Ovary (tissue), 9 donors: Measurements from ENCODE around the gene TNPO3. TPM values are rescaled to one million over a fixed set of nuclear protein-coding genes. Genes with fewer than 3 reads are reported as not detected.

Experiments used
- DNase-seq, 5 donors: peaks; one replicate each; pipeline ENCODE4 v3.0.0-alpha.2; 2019 to 2020
- H3K27ac ChIP-seq, 2 donors: fragments of 200-600 bp; one replicate each; pipeline versions ENCODE4 v1.5.1 to v1.8.0; 2019 to 2022
- H3K27me3 ChIP-seq: fragments of 200-600 bp; one replicate; pipeline ENCODE4 v1.8.0; 2022
- H3K36me3 ChIP-seq: fragments of 200-600 bp; sonication (generic); one replicate; pipeline ENCODE4 v1.5.1; 2019
- H3K4me1 ChIP-seq: one replicate; pipeline ENCODE4 v1.8.1; 2013; ENCODE audit warnings: mild to moderate bottlenecking, moderate library complexity; ENCODE audit not compliant: insufficient read depth
- H3K4me3 ChIP-seq: fragments of 200-600 bp; sonication (generic); one replicate; pipeline ENCODE4 v1.5.1; 2017
- H3K9me3 ChIP-seq, 2 donors: fragments of 200-600 bp in 1 of 2; sonication (generic) in 1 of 2; one replicate each; pipeline versions ENCODE4 v1.5.1 to v1.8.1; 2013 to 2019; ENCODE audit warnings: mild to moderate bottlenecking in 1 of 2, moderate library complexity in 1 of 2
- EP300 ChIP-seq: sonication (generic); formaldehyde crosslinking; IDR thresholded peaks from one replicate; pipeline ENCODE4 v1.6.1; 2017; ENCODE audit warnings: antibody characterized with exemption
- POLR2A ChIP-seq: fragments of 450-650 bp; IDR thresholded peaks from one replicate; pipeline ENCODE4 v1.6.1; 2017; ENCODE audit warnings: antibody characterized with exemption, mild to moderate bottlenecking, moderate library complexity
- WGBS, 3 donors: extraction: QIAGEN DNeasy Blood & Tissue Kit in 1 of 3; methylation state at CpG; one replicate each; pipeline versions ENCODE4 v1.1.5 to v1.1.7; 2013 to 2017; 5-methylcytosine and 5-hydroxymethylcytosine counted together
- intact Hi-C, 4 donors: fragments of 100-400 bp; cut with DNase I; formaldehyde crosslinking; loops; one replicate each; pipeline versions ENCODE4 v1.11.0 to v1.15.1; 2022 to 2023
- polyA plus RNA-seq, 2 donors: library from polyadenylated mRNA; stranded (reverse); fragments of 200-250 nt in 1 of 2; fragments of 350-450 nt in 1 of 2; fragmentation: Illumina TruSeq in 1 of 2; extraction: RNeasy Lipid Tissue Mini Kit (QIAGEN cat#74804) in 1 of 2; gene quantifications; one replicate each; pipeline ENCODE4 v1.2.3, GENCODE V29; 2013 to 2014
- total RNA-seq, 7 donors: library from RNA; depleted of rRNA in 2 of 7; stranded (reverse); fragments of >200 nt in 2 of 7; fragmentation: NEBNext Ultra II Directional in 3 of 7; extraction: Animal tissue kit (Norgen Biotek cat#: 25700) in 3 of 7; gene quantifications; one replicate each; pipeline versions ENCODE4 v1.1.0 to v1.2.4, GENCODE V29; 2016 to 2023
- TF ChIP-seq, protein P1 (sequence below), 3 donors: fragments of 450-650 bp in 2 of 3; fragments of 200-600 bp in 1 of 3; IDR thresholded peaks; one replicate each; pipeline versions ENCODE4 v1.5.1 to v1.8.0; 2016 to 2022; ENCODE audit warnings: antibody characterized with exemption in 3 of 3, mild to moderate bottlenecking in 1 of 3
- donor health status: DM: no; HTN: no; CAD: no; lungs with moderate emphysema.
- donor health status: DM: no; HTN: no; CAD: no.
- donor health status: Bipolar disorder and iron deficiency.
- donor health status: DM: yes; HTN: yes; CAD: no.
- donor health status: DM: no; HTN: no; CAD: no.
- donor health status: DM: yes; HTN: yes; CAD: no.

TNPO3 gene
- total and polyA plus RNA-seq, 9 donors, result 18.6 to 40.1 (median 30.9) TPM

DNA sequence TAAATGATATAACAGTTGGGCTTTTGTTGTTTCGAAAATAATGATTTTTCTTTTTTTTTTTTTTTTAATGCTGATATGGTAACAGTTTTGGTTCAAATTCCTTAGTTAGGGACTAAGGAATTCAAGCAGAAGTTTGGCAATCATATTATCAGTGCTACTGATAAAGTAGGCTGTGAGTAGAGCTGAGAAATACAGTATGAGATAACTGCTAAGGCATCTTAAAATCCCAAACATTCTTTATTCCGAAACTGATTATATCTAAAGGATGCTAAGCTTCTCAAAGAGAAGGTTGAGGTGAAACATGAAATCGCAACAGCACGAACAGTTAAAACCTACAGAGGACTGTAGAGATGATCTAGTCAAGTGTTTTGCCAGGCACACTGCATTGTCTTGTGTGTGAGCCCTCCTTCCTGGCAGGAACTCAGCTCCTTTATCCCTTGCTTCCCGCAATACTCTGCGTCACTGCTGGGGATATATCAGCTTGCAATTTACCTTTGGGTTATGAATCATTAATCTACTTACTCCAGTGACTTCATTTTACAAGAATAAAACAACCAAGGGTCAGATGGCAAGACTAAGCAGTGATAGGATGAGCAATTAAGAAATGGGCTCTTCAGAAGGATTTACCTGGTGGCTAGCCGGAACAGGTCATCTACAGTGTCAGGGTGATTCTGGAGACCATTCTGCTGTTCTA lies 80.5 kb downstream of the TNPO3 start:
- H3K4me3 ChIP-seq, result no peak overlapping the region
- no peaks in the 10 kb centered on the region for H3K36me3 ChIP-seq
- no peak overlapping the region for H3K27ac ChIP-seq
- no peaks in the 10 kb centered on the region for H3K4me1 ChIP-seq
- H3K9me3 ChIP-seq, result no peaks in the 10 kb centered on the region
- TF ChIP-seq EP300 (no peak), POLR2A (no peak)
- TF ChIP-seq, protein P1, sequence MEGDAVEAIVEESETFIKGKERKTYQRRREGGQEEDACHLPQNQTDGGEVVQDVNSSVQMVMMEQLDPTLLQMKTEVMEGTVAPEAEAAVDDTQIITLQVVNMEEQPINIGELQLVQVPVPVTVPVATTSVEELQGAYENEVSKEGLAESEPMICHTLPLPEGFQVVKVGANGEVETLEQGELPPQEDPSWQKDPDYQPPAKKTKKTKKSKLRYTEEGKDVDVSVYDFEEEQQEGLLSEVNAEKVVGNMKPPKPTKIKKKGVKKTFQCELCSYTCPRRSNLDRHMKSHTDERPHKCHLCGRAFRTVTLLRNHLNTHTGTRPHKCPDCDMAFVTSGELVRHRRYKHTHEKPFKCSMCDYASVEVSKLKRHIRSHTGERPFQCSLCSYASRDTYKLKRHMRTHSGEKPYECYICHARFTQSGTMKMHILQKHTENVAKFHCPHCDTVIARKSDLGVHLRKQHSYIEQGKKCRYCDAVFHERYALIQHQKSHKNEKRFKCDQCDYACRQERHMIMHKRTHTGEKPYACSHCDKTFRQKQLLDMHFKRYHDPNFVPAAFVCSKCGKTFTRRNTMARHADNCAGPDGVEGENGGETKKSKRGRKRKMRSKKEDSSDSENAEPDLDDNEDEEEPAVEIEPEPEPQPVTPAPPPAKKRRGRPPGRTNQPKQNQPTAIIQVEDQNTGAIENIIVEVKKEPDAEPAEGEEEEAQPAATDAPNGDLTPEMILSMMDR (IDR thresholded peaks at IDR 0.05), result no peak
- WGBS, 3 donors, result 41 to 56% (median 45%) methylated on average over 7 of the region's 7 CpGs
- no peaks in the 10 kb centered on the region for H3K27me3 ChIP-seq
- intact Hi-C loops, result no loop called here
- no peak for DNase-seq

DNA sequence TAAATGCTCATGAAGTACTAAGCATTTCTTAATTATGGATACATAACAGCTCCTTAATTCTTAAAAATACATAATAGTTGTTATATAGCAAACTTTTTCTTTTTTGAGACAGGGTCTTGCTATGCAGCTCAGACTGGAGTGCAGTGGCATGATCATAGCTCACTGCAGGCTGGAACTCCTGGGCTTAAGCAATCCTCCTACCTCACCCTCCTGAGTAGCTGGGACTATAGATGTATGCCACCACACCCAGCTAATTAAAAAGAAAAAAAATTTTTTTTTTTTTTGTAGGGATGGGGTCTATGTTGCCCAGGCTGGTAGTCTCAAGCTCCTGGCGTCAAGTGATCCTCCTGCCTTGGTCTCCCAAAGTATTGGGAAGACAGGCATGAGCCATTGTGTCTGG lies 86.3 kb downstream of the TNPO3 start:
- 87 to 100% (median 93%) methylated on average over 1 of the region's 1 CpG for WGBS, 3 donors
- TF ChIP-seq EP300 (no peak), POLR2A (no peak)
- TF ChIP-seq, protein P1 (IDR thresholded peaks at IDR 0.05), result no peak
- intact Hi-C loops, result no loop called here
- no peaks in the 10 kb centered on the region for H3K36me3 ChIP-seq
- no peak overlapping the region for H3K27ac ChIP-seq
- no peaks in the 10 kb centered on the region for H3K9me3 ChIP-seq
- DNase-seq, result no peak
- H3K4me1 ChIP-seq, result no peaks in the 10 kb centered on the region
- H3K27me3 ChIP-seq, result no peaks in the 10 kb centered on the region
- no peak overlapping the region for H3K4me3 ChIP-seq

DNA sequence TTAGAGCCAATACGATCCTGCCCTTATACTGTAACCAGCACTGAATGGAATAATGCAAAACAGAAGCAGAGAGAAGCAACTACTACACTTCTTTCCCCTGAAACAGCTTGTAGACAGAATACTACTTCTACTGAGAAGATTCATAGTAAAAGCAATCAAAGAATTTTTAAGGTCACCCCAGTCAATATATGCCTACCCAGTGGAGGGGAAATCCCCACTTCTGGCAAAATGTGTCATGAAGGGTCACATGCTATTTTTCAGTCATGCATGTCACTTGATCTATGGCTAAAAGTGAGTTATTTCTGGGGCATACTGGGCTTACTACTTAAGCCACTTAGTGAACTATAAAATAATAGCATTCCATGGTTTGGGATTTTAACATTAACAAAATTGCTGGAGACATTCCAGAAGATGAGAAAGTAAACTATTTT lies 91.6 kb downstream of the TNPO3 start:
- H3K36me3 ChIP-seq, result no peaks in the 10 kb centered on the region
- no peak for DNase-seq
- intact Hi-C loops, result no loop called here
- H3K27me3 ChIP-seq, result no peaks in the 10 kb centered on the region
- H3K4me3 ChIP-seq, result no peak overlapping the region
- H3K27ac ChIP-seq, result no peak overlapping the region
- WGBS, 3 donors, result 89 to 93% (median 93%) methylated on average over 1 of the region's 1 CpG
- no peaks in the 10 kb centered on the region for H3K4me1 ChIP-seq
- TF ChIP-seq EP300 (no peak), POLR2A (no peak)
- TF ChIP-seq, protein P1 (IDR thresholded peaks at IDR 0.05), result no peak
- H3K9me3 ChIP-seq, result no peaks in the 10 kb centered on the region

DNA sequence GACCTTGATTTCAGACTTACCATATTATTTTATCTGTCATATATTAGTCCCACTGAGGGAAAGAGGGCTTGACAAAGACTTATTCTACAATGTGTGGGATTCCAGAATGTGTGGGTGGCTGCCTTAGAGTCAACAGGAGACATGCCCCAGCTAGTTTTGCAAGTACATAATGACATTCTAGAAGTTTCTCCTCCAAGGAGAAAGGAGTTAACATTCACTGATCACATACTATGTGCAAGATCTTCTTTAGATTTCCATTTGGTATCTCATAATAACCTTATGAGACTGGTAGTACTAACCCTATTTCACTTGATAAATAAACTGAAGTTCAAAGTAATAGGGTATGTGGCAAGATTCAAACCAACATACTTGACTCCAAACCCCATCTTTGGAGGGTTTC lies 92.0 kb downstream of the TNPO3 start:
- TF ChIP-seq EP300 (no peak), POLR2A (no peak)
- TF ChIP-seq, protein P1 (IDR thresholded peaks at IDR 0.05), result no peak
- Histone ChIP-seq H3K27ac (no peak overlapping the region), H3K4me1 (no peaks in the 10 kb centered on the region), H3K36me3 (no peaks in the 10 kb centered on the region), H3K9me3 (no peaks in the 10 kb centered on the region), H3K4me3 (no peak overlapping the region), H3K27me3 (no peaks in the 10 kb centered on the region)
- intact Hi-C loops, result no loop called here
- DNase-seq, result no peak
